ENCODE data around the gene PLEKHA5.

Gene PLEKHA5

DNA sequence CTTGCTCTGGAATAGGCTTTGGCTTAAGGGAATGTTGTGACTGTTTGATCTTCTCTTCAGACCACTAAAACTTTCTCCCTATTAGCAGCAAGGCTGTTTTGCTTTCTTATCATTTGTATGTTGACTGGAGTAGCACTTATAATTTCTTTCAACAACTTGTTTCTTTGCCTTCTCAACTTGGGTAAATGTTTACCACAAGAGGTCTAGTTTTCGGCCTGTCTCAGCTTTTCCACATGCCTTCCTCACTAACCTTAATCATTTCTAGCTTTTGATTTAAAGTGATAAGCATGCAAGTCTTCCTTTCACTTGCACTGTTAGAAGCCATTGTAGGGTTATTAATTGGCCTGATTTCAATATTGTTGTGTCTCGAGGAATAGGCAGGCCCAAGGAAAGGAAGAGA is 183.1 kb downstream of the PLEKHA5 start:
- TF ChIP-seq ZNF8 (CRISPR knock-in tag; IDR thresholded peaks at IDR 0.05), result no peak
- no peak for ATAC-seq

DNA sequence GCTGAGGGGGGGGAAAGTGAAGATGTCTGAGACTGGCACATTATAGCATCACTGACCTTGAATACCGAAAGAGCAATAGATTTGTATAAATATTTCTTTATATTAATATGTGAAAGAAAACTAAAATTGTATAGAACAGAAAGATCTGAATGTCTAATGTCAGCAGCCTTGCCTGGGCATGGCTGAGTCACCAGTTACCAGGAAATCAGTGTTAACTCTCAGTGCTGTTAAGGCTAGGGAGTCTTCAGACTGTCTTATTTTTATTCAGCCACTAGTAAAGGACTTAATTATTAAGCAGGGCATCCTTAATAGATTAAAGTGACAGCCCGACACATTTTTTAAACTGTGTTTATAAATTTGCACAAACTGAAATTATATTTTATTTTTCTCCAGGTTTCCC is 186.9 kb downstream of the PLEKHA5 start:
- no peak for TF ChIP-seq ZNF70 (CRISPR knock-in tag; IDR thresholded peaks at IDR 0.05)
- TF ChIP-seq ARNTL (CRISPR knock-in tag; IDR thresholded peaks at IDR 0.05; ENCODE audit: borderline replicate concordance, low read depth), result no peak
- no peak for TF ChIP-seq ZC3H10 (CRISPR knock-in tag; IDR thresholded peaks at IDR 0.05)
- TF ChIP-seq, protein P1, sequence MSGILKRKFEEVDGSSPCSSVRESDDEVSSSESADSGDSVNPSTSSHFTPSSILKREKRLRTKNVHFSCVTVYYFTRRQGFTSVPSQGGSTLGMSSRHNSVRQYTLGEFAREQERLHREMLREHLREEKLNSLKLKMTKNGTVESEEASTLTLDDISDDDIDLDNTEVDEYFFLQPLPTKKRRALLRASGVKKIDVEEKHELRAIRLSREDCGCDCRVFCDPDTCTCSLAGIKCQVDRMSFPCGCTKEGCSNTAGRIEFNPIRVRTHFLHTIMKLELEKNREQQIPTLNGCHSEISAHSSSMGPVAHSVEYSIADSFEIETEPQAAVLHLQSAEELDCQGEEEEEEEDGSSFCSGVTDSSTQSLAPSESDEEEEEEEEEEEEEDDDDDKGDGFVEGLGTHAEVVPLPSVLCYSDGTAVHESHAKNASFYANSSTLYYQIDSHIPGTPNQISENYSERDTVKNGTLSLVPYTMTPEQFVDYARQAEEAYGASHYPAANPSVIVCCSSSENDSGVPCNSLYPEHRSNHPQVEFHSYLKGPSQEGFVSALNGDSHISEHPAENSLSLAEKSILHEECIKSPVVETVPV (CRISPR knock-in tag; IDR thresholded peaks at IDR 0.05), result no peak
- TF ChIP-seq, protein P2, sequence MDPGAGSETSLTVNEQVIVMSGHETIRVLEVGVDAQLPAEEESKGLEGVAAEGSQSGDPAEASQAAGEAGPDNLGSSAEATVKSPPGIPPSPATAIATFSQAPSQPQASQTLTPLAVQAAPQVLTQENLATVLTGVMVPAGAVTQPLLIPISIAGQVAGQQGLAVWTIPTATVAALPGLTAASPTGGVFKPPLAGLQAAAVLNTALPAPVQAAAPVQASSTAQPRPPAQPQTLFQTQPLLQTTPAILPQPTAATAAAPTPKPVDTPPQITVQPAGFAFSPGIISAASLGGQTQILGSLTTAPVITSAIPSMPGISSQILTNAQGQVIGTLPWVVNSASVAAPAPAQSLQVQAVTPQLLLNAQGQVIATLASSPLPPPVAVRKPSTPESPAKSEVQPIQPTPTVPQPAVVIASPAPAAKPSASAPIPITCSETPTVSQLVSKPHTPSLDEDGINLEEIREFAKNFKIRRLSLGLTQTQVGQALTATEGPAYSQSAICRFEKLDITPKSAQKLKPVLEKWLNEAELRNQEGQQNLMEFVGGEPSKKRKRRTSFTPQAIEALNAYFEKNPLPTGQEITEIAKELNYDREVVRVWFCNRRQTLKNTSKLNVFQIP (CRISPR knock-in tag; IDR thresholded peaks at IDR 0.05; ENCODE audit: borderline replicate concordance, low read depth), result no peak
- no peak for TF ChIP-seq RARB (CRISPR knock-in tag; IDR thresholded peaks at IDR 0.05)
- TF ChIP-seq, protein P3, sequence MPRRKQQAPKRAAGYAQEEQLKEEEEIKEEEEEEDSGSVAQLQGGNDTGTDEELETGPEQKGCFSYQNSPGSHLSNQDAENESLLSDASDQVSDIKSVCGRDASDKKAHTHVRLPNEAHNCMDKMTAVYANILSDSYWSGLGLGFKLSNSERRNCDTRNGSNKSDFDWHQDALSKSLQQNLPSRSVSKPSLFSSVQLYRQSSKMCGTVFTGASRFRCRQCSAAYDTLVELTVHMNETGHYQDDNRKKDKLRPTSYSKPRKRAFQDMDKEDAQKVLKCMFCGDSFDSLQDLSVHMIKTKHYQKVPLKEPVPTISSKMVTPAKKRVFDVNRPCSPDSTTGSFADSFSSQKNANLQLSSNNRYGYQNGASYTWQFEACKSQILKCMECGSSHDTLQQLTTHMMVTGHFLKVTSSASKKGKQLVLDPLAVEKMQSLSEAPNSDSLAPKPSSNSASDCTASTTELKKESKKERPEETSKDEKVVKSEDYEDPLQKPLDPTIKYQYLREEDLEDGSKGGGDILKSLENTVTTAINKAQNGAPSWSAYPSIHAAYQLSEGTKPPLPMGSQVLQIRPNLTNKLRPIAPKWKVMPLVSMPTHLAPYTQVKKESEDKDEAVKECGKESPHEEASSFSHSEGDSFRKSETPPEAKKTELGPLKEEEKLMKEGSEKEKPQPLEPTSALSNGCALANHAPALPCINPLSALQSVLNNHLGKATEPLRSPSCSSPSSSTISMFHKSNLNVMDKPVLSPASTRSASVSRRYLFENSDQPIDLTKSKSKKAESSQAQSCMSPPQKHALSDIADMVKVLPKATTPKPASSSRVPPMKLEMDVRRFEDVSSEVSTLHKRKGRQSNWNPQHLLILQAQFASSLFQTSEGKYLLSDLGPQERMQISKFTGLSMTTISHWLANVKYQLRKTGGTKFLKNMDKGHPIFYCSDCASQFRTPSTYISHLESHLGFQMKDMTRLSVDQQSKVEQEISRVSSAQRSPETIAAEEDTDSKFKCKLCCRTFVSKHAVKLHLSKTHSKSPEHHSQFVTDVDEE (CRISPR knock-in tag; IDR thresholded peaks at IDR 0.05), result no peak
- TF ChIP-seq SNAI2 (CRISPR knock-in tag; IDR thresholded peaks at IDR 0.05), result no peak
- TF ChIP-seq, protein P4, sequence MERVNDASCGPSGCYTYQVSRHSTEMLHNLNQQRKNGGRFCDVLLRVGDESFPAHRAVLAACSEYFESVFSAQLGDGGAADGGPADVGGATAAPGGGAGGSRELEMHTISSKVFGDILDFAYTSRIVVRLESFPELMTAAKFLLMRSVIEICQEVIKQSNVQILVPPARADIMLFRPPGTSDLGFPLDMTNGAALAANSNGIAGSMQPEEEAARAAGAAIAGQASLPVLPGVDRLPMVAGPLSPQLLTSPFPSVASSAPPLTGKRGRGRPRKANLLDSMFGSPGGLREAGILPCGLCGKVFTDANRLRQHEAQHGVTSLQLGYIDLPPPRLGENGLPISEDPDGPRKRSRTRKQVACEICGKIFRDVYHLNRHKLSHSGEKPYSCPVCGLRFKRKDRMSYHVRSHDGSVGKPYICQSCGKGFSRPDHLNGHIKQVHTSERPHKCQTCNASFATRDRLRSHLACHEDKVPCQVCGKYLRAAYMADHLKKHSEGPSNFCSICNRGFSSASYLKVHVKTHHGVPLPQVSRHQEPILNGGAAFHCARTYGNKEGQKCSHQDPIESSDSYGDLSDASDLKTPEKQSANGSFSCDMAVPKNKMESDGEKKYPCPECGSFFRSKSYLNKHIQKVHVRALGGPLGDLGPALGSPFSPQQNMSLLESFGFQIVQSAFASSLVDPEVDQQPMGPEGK (CRISPR knock-in tag; IDR thresholded peaks at IDR 0.05; ENCODE audit: borderline replicate concordance), result no peak
- TF ChIP-seq PPARA (CRISPR knock-in tag; IDR thresholded peaks at IDR 0.05; ENCODE audit: borderline replicate concordance), result no peak
- no peak for TF ChIP-seq CSDC2 (CRISPR knock-in tag; IDR thresholded peaks at IDR 0.05)
- no peak for TF ChIP-seq TOX (CRISPR knock-in tag; IDR thresholded peaks at IDR 0.05; ENCODE audit: borderline replicate concordance)
- TF ChIP-seq ZFP3 (CRISPR knock-in tag; IDR thresholded peaks at IDR 0.05), result no peak
- TF ChIP-seq TCF4 (CRISPR knock-in tag; IDR thresholded peaks at IDR 0.05; ENCODE audit: borderline replicate concordance), result no peak
- peak; percentile 93 for ATAC-seq

DNA sequence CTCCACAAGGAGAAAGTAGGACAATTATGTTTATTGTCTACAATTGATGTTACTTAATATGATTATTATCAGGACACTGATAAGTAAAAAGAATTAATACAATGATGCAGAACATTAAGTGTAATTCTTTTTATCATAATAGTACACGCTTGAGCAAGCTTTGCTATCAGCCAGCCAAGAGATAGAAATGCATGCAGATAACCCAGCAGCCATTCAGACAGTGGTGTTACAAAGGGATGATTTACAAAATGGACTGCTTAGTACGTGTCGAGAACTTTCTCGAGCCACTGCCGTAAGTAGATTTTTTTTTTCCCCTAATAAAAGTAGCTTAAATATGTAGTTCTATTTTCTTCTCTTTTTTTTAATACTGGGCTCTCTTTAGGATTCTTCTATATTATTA is 192.8 kb downstream of the PLEKHA5 start:
- no peak for ATAC-seq
- TF ChIP-seq CSDC2 (CRISPR knock-in tag; IDR thresholded peaks at IDR 0.05) (no peak), GLIS3 (CRISPR knock-in tag; IDR thresholded peaks at IDR 0.05) (no peak), ESRRG (CRISPR knock-in tag; IDR thresholded peaks at IDR 0.05) (no peak), SNAI2 (CRISPR knock-in tag; IDR thresholded peaks at IDR 0.05) (no peak)

DNA sequence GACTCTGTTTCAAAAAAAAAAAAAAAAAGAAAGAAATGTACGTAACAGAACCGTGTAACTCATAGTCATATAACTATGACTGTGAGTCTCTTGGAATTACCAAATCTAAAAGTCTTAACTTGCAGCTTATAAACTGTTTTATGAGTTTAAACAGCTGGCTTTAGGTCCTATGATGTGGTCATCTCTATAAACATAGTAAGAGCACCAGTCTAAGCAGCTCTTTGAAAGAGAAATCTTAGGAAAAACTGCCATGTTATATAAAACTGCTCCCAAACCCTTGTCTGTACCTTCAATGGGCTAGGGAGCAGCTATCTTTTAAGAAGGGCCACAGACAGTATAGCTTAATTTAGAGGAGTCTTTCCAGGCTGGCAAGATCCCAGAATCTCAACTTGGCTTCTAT is 194.3 kb downstream of the PLEKHA5 start:
- TF ChIP-seq ARNTL (CRISPR knock-in tag; IDR thresholded peaks at IDR 0.05; ENCODE audit: borderline replicate concordance, low read depth) (no peak), ZNF565 (CRISPR knock-in tag; conservative IDR thresholded peaks at IDR 0.05; ENCODE audit: low read depth) (no peak), ZFP30 (CRISPR knock-in tag; IDR thresholded peaks at IDR 0.05) (no peak), PPARA (CRISPR knock-in tag; IDR thresholded peaks at IDR 0.05; ENCODE audit: borderline replicate concordance) (no peak), CSDC2 (CRISPR knock-in tag; IDR thresholded peaks at IDR 0.05) (no peak), ESRRG (CRISPR knock-in tag; IDR thresholded peaks at IDR 0.05) (no peak), GLIS3 (CRISPR knock-in tag; IDR thresholded peaks at IDR 0.05) (no peak)
- TF ChIP-seq, protein P5, sequence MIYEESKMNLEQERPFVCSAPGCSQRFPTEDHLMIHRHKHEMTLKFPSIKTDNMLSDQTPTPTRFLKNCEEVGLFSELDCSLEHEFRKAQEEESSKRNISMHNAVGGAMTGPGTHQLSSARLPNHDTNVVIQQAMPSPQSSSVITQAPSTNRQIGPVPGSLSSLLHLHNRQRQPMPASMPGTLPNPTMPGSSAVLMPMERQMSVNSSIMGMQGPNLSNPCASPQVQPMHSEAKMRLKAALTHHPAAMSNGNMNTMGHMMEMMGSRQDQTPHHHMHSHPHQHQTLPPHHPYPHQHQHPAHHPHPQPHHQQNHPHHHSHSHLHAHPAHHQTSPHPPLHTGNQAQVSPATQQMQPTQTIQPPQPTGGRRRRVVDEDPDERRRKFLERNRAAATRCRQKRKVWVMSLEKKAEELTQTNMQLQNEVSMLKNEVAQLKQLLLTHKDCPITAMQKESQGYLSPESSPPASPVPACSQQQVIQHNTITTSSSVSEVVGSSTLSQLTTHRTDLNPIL (CRISPR knock-in tag; IDR thresholded peaks at IDR 0.05; ENCODE audit: low read depth), result no peak
- TF ChIP-seq, protein P3 (CRISPR knock-in tag; IDR thresholded peaks at IDR 0.05), result no peak

More for the DNA sequence above, 194.3 kb downstream of the PLEKHA5 start:
- no peak for ATAC-seq

Data from SK-N-SH treated with all-trans-retinoic acid at 6 μM for 48 hours (cell line).